Hepatocyte (in vitro differentiated cells): Measurements from ENCODE around the gene SETBP1.

ENCODE experiments used
- CTCF ChIP-seq: fragments of 200-600 bp; sonication (generic); IDR thresholded peaks from 2 replicates; pipeline ENCODE4 v1.5.1; 2016; ENCODE audit warnings: antibody characterized with exemption, mild to moderate bottlenecking; ENCODE audit not compliant: poor library complexity
- EZH2 ChIP-seq: fragments of 200-600 bp; sonication (generic); IDR thresholded peaks from 2 replicates; pipeline ENCODE4 v1.6.1; 2016; ENCODE audit warnings: antibody characterized with exemption, mild to moderate bottlenecking, borderline replicate concordance
- EZH2phosphoT487 ChIP-seq: fragments of 200-600 bp; sonication (generic); IDR thresholded peaks from one replicate; pipeline ENCODE4 v1.6.1; 2018; ENCODE audit warnings: antibody characterized with exemption, mild to moderate bottlenecking, low read depth, moderate library complexity; ENCODE audit not compliant: unreplicated experiment, severe bottlenecking

GRCh38 chr18:45061359-45061758, 380.7 kb downstream of the SETBP1 start:
- TF ChIP-seq CTCF (no peak), EZH2 (no peak), EZH2phosphoT487 (no peak)
